Nephron (organoid): ENCODE measurements around the gene SLC40A1.

Source experiments
- H3K27ac Mint-ChIP-seq, 3 experiments: 2 replicates each; pipeline ENCODE4 v1.8.0; 2020; ENCODE audit warnings: mixed read lengths in 3 of 3, mild to moderate bottlenecking in 2 of 3, moderate library complexity in 1 of 3
- H3K27me3 Mint-ChIP-seq: 2 replicates; pipeline ENCODE4 v1.8.0; 2021; ENCODE audit warnings: low read depth, mild to moderate bottlenecking, moderate library complexity, mixed read lengths
- H3K36me3 Mint-ChIP-seq: 2 replicates; pipeline ENCODE4 v1.8.0; 2020; ENCODE audit warnings: low read depth, mixed read lengths
- H3K4me1 Mint-ChIP-seq: 2 replicates; pipeline ENCODE4 v1.8.0; 2020; ENCODE audit warnings: mixed read lengths
- H3K4me3 Mint-ChIP-seq, 3 experiments: 2 replicates each; pipeline ENCODE4 v1.8.0; 2020; ENCODE audit warnings: mild to moderate bottlenecking in 3 of 3, mixed read lengths in 3 of 3, moderate library complexity in 2 of 3
- H3K9me3 Mint-ChIP-seq: 2 replicates; pipeline ENCODE4 v1.8.0; 2020; ENCODE audit warnings: mixed read lengths
- TF ChIP-seq, protein P1 (sequence below), 3 experiments: fragments of 200-600 bp; sonication (generic); IDR thresholded peaks; one replicate each; pipeline ENCODE4 v1.5.0; 2021; ENCODE audit warnings: antibody characterized with exemption in 3 of 3; ENCODE audit not compliant: unreplicated experiment in 3 of 3

Gene SLC40A1, protein sequence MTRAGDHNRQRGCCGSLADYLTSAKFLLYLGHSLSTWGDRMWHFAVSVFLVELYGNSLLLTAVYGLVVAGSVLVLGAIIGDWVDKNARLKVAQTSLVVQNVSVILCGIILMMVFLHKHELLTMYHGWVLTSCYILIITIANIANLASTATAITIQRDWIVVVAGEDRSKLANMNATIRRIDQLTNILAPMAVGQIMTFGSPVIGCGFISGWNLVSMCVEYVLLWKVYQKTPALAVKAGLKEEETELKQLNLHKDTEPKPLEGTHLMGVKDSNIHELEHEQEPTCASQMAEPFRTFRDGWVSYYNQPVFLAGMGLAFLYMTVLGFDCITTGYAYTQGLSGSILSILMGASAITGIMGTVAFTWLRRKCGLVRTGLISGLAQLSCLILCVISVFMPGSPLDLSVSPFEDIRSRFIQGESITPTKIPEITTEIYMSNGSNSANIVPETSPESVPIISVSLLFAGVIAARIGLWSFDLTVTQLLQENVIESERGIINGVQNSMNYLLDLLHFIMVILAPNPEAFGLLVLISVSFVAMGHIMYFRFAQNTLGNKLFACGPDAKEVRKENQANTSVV

DNA sequence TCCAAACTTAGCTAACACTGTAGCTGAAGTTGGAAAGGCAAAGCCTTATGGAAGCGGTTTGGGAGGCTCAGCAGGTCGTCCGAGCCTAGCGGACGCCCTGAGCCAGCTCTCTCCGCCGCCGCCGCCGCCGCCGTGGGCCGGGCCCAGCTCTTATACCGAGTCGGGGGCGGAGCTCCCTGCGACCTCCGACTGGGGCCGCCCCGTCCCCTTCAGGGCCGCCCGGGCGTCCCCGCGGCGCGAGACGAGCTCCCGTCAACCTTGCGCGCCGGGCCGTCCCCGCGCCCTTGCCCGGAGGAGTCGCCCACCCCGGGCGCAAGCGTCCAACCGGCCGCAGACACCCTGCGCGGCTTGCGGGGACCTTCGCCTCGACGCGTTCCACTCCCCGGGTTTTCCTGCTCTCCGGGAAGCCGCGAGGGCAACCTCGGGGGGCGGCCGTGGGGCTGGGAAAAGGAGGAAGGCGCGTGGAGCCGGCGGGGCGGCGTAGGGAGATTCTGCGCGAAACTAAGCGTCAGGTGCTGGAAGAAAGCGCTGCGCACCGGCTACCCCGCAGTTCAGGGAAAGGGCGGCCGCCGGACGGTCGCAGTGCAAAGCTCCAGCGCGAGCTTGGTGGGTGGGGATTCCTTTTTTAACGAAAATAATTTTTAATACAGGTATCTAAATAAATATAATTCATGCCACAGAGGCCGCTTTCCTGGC lies at the start of gene SLC40A1:
SLC40A1 (minus strand) TSS at position 129 of the 696 bp plus-strand sequence. CDS start 326 bp downstream, outside the sequence.
- H3K27ac Mint-ChIP-seq: peak within 1 kb of the TSS; percentile 79 to 92 (median 90)
- TF ChIP-seq, protein P1, sequence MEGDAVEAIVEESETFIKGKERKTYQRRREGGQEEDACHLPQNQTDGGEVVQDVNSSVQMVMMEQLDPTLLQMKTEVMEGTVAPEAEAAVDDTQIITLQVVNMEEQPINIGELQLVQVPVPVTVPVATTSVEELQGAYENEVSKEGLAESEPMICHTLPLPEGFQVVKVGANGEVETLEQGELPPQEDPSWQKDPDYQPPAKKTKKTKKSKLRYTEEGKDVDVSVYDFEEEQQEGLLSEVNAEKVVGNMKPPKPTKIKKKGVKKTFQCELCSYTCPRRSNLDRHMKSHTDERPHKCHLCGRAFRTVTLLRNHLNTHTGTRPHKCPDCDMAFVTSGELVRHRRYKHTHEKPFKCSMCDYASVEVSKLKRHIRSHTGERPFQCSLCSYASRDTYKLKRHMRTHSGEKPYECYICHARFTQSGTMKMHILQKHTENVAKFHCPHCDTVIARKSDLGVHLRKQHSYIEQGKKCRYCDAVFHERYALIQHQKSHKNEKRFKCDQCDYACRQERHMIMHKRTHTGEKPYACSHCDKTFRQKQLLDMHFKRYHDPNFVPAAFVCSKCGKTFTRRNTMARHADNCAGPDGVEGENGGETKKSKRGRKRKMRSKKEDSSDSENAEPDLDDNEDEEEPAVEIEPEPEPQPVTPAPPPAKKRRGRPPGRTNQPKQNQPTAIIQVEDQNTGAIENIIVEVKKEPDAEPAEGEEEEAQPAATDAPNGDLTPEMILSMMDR (IDR thresholded peaks at IDR 0.05; ENCODE audit: unreplicated experiment in 3 of 3): no peak
- peaks cover 16% of the 10 kb centered on the region for H3K36me3 Mint-ChIP-seq
- H3K9me3 Mint-ChIP-seq: no peaks in the 10 kb centered on the region
- H3K27me3 Mint-ChIP-seq: peaks cover 26% of the 10 kb centered on the region
- H3K4me3 Mint-ChIP-seq: peak within 1 kb of the TSS; percentile 86 to 94 (median 91)
- peaks cover 42% of the 10 kb centered on the region for H3K4me1 Mint-ChIP-seq

DNA sequence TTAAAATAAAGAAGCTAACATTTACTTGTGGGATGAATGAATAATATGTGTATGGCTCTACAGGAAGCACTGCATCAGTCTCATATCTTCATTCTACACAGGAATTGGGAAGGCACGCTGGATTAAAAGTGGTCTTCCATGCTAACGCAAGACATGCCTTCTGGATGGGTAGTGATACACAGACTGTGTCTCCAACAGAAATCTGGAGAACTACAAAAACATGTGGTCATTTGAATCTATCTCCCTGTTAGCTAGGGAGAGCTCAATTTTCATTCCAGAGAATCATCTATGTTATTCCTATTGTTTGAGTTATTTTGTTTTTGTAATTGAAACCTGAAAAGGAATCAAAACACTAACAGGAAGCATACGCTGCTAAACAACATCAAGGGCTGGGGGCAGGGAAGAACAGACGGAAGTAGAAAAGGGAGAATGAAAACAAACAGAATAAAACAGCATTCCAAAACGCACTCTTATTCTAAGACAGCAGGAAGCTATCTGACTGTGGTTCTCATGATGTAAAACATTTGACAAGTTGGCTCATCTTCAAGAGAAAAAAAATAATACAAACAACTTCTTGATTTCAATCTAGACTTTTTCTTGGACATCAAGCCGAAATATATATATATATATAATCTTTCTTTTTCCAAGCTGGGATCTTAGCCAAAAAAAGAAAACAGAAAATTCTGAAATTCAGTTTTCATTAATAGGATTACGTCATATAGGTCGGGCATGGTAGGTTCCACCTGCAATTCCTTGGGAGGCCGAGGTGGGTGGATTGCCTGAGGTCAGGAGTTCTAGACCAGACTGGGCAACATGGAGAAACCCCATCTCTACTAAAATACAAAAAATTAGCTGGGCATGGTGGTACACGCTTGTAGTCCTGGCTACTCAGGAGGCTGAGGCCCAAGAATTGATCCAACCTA lies 49.2 kb upstream of the SLC40A1 start:
- no peaks in the 10 kb centered on the region for H3K27me3 Mint-ChIP-seq
- H3K27ac Mint-ChIP-seq: peak overlapping the region; percentile 92 to 97 (median 96)
- peaks cover 18% of the 10 kb centered on the region for H3K4me1 Mint-ChIP-seq
- no peaks in the 10 kb centered on the region for H3K9me3 Mint-ChIP-seq
- peak overlapping the region in 2 of 3 experiments; percentile 2 to 10 for H3K4me3 Mint-ChIP-seq
- TF ChIP-seq, protein P1 (IDR thresholded peaks at IDR 0.05; ENCODE audit: unreplicated experiment in 3 of 3): no peak
- H3K36me3 Mint-ChIP-seq: no peaks in the 10 kb centered on the region

DNA sequence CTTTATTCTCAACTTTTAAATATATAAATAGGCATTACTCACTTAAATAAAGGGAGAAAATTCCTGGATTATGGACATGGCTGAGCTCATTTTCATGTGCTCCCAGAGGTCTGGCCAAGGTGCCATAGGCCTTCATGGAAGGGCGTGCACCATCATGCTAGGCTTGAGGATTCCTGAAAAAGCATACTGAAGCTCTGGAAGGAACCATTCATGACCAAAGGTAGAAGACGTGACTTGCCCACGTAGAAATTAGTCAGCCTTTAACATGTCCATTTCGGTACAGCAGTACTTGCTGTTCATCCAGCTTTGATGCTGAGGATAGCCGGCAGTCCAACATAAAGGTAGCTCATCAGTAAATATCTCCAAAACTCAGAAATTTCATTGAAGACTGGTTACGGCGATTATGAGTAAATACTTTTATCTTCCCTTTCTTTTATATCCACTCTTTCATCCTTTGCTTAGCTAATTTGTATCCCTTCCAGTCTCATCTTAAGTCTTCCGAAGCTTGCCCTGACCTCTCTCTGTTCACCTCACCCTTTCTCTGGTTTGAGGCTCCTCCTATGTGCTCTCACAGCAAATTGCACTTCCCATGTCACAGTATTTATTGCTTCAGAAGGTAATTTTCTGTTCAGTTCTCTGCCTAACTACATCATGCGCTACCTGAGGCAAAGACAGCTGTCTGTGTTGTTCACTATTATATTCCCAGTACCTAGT lies 48.4 kb upstream of the SLC40A1 start:
- Mint-ChIP-seq H3K4me1 (peaks cover 25% of the 10 kb centered on the region), H3K36me3 (no peaks in the 10 kb centered on the region), H3K27ac (peak overlapping the region; percentile 92 to 97 (median 96)), H3K4me3 (no peak overlapping the region), H3K9me3 (no peaks in the 10 kb centered on the region), H3K27me3 (no peaks in the 10 kb centered on the region)
- TF ChIP-seq, protein P1 (IDR thresholded peaks at IDR 0.05; ENCODE audit: unreplicated experiment in 3 of 3): no peak

DNA sequence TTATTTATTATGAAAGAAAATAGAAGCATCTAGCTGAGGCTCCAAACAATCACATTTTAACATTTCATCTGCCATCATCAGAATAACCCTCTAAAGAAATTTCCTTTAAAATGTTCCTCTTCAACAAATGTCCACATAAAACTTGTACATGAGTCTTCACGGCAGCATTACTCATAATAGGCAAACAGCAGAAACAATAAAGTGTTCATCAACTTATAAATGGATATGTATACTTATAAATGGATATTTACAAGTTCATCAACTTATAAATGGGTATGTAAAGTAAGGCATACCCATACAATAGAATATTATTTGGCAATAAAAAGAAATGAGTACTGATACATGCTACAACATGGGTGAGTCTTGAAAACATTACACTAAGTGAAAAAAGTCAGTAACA lies 47.2 kb upstream of the SLC40A1 start:
- Mint-ChIP-seq H3K9me3 (no peaks in the 10 kb centered on the region), H3K4me1 (peaks cover 25% of the 10 kb centered on the region), H3K27me3 (no peaks in the 10 kb centered on the region), H3K27ac (peak overlapping the region in 2 of 3 experiments; percentile 37 to 92), H3K36me3 (no peaks in the 10 kb centered on the region), H3K4me3 (no peak overlapping the region)
- TF ChIP-seq, protein P1 (IDR thresholded peaks at IDR 0.05; ENCODE audit: unreplicated experiment in 3 of 3): no peak

DNA sequence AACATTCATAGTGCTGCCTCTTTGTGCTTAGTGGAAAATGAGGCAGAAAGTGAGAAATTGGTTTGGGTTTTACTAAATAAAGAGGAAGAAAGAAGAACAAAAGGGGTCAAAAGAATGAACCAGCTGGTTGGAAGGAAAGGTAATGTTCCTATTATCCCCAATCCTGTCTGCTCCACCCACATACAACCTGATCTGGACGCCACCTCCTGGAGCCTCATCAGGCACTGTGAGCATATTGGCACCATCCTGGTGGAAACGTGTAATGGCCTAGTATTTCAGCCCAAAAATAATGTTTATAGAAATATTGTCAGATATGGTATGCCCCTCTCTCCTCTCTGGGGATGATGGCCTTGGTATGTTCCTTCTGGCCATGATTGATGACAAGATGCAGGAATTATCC lies 45.0 kb upstream of the SLC40A1 start:
- no peaks in the 10 kb centered on the region for H3K36me3 Mint-ChIP-seq
- no peaks in the 10 kb centered on the region for H3K27me3 Mint-ChIP-seq
- H3K4me3 Mint-ChIP-seq: no peak overlapping the region
- TF ChIP-seq, protein P1 (IDR thresholded peaks at IDR 0.05; ENCODE audit: unreplicated experiment in 3 of 3): no peak
- H3K9me3 Mint-ChIP-seq: no peaks in the 10 kb centered on the region
- peaks cover 28% of the 10 kb centered on the region for H3K4me1 Mint-ChIP-seq
- no peak overlapping the region for H3K27ac Mint-ChIP-seq
